Right lobe of liver (tissue), 6 donors: ENCODE measurements around the gene ZMYND15. TPM values are rescaled to one million over a fixed set of nuclear protein-coding genes. Genes with fewer than 3 reads are reported as not detected.

ENCODE experiments used
- ATAC-seq, 4 donors: fragments of 200-7000 bp; cut with Tn5 transposase; one replicate each; pipeline ENCODE4 v1.9.1; 2020; ENCODE audit warnings: mild to moderate bottlenecking in 4 of 4, moderate library complexity in 4 of 4
- DNase-seq, 3 donors: peaks; one replicate each; pipeline ENCODE4 v3.0.0-alpha.2; 2020
- H3K27ac ChIP-seq, 3 donors: fragments of 200-600 bp; one replicate each; pipeline ENCODE4 v1.8.0; 2022
- H3K27me3 ChIP-seq, 2 donors: fragments of 200-600 bp; one replicate each; pipeline ENCODE4 v1.8.0; 2022
- H3K36me3 ChIP-seq, 4 donors: fragments of 200-600 bp; sonication (generic) in 1 of 4; one replicate each; pipeline versions ENCODE4 v1.5.1 to v1.8.0; 2017 to 2022; ENCODE audit warnings: control low read depth in 1 of 4
- H3K4me1 ChIP-seq, 4 donors: fragments of 200-600 bp; sonication (generic) in 1 of 4; one replicate each; pipeline versions ENCODE4 v1.5.1 to v1.8.0; 2017 to 2022; ENCODE audit warnings: control low read depth in 1 of 4
- H3K4me3 ChIP-seq, 3 donors: fragments of 200-600 bp; one replicate each; pipeline ENCODE4 v1.8.0; 2022
- H3K9me3 ChIP-seq, 4 donors: fragments of 200-600 bp; sonication (generic) in 1 of 4; one replicate each; pipeline versions ENCODE4 v1.5.1 to v1.8.0; 2017 to 2022; ENCODE audit warnings: control low read depth in 1 of 4
- CTCF ChIP-seq, 4 donors: fragments of 200-600 bp in 3 of 4; fragments of 450-650 bp in 1 of 4; IDR thresholded peaks; one replicate each; pipeline versions ENCODE4 v1.5.1 to v1.8.0; 2016 to 2022; ENCODE audit warnings: antibody characterized with exemption in 4 of 4, mild to moderate bottlenecking in 2 of 4
- POLR2A ChIP-seq: fragments of 450-650 bp; IDR thresholded peaks from one replicate; pipeline ENCODE4 v1.6.1; 2017; ENCODE audit warnings: antibody characterized with exemption, mild to moderate bottlenecking
- WGBS: methylation state at CpG from one replicate; pipeline ENCODE4 v1.1.6; 2018; ENCODE audit warnings: low coverage, low lambda C conversion rate; ENCODE audit not compliant: insufficient coverage; ENCODE audit errors: missing lambda C conversion rate; 5-methylcytosine and 5-hydroxymethylcytosine counted together
- intact Hi-C, 2 donors: fragments of 100-400 bp; cut with DNase I; formaldehyde crosslinking; loops; one replicate each; pipeline versions ENCODE4 v1.11.2 to v1.14.1; 2022
- total RNA-seq, 6 experiments: library from RNA; depleted of rRNA in 2 of 6; stranded (reverse); fragments of >200 nt in 2 of 6; fragmentation: NEBNext Ultra II Directional in 3 of 6; extraction: Animal tissue kit (Norgen Biotek cat#: 25700) in 3 of 6; gene quantifications; one replicate each; pipeline versions ENCODE4 v1.1.0 to v1.2.4, GENCODE V29; 2016 to 2023
- donor health status: DM: no; HTN: yes; CAD: no.
- donor health status: DM: no; HTN: no; CAD: no.
- donor health status: DM: no; HTN: no; CAD: no.
- donor health status: DM: no; HTN: yes; CAD: no.
- donor health status: DM: no; HTN: yes; CAD: no.

The ZMYND15 gene
- total RNA-seq, 6 experiments from 2014 or later = 0.70 to 6.5 (median 1.9) TPM

GRCh38 chr17:4715063-4715744 is 24.4 kb upstream of the ZMYND15 start:
- Histone ChIP-seq H3K9me3 (no peaks in the 10 kb centered on the region), H3K4me3 (no peak overlapping the region), H3K27ac (peak overlapping the region in 2 of 3 donors; percentile 1 to 49), H3K36me3 (peaks cover 0 to 13% (median 2%) of the 10 kb centered on the region in 4 donors), H3K4me1 (peaks cover 0 to 38% (median 19%) of the 10 kb centered on the region in 4 donors), H3K27me3 (no peaks in the 10 kb centered on the region)
- WGBS = 73% methylated on average over 6 of the region's 11 CpGs
- ATAC-seq (no peak), DNase-seq (peak in 1 of 3 donors; percentile 56)
- intact Hi-C loops = no loop called here
- no peak for TF ChIP-seq CTCF (IDR thresholded peaks at IDR 0.05)
- no peak for TF ChIP-seq POLR2A

GRCh38 chr17:4716081-4716480 is 23.6 kb upstream of the ZMYND15 start:
- ATAC-seq (no peak), DNase-seq (peak in 1 of 3 donors; percentile 42)
- 100% methylated on average over 2 of the region's 10 CpGs for WGBS
- Histone ChIP-seq H3K9me3 (no peaks in the 10 kb centered on the region), H3K4me1 (peaks cover 0 to 41% (median 21%) of the 10 kb centered on the region in 4 donors), H3K4me3 (no peak overlapping the region), H3K27ac (no peak overlapping the region), H3K36me3 (peaks cover 0 to 13% (median 2%) of the 10 kb centered on the region in 4 donors), H3K27me3 (no peaks in the 10 kb centered on the region)
- TF ChIP-seq CTCF (IDR thresholded peaks at IDR 0.05) (no peak), POLR2A (no peak)
- intact Hi-C loops = no loop called here

- ATAC-seq (no peak), DNase-seq (peak in 1 of 3 donors; percentile 61)
- no peak for TF ChIP-seq POLR2A
- Histone ChIP-seq H3K27ac (no peak overlapping the region), H3K4me1 (peaks cover 0 to 35% (median 15%) of the 10 kb centered on the region in 4 donors), H3K27me3 (no peaks in the 10 kb centered on the region), H3K4me3 (no peak overlapping the region), H3K36me3 (peaks cover 0 to 13% (median 2%) of the 10 kb centered on the region in 4 donors), H3K9me3 (no peaks in the 10 kb centered on the region)
- intact Hi-C loops = no loop called here
- WGBS = no CpG with 5 or more reads among the region's 17 CpGs
Measured at GRCh38 chr17:4717791-4718190, 21.8 kb upstream of the ZMYND15 start.

- H3K27ac ChIP-seq = no peak overlapping the region
- H3K27me3 ChIP-seq = no peaks in the 10 kb centered on the region
- no peak overlapping the region for H3K4me3 ChIP-seq
- intact Hi-C loops = no loop called here
- TF ChIP-seq CTCF (IDR thresholded peaks at IDR 0.05) = no peak
- TF ChIP-seq POLR2A = no peak
- peaks cover 0 to 30% (median 13%) of the 10 kb centered on the region in 4 donors for H3K4me1 ChIP-seq
- ATAC-seq (no peak), DNase-seq (peak in 1 of 3 donors; percentile 38)
- WGBS = 92% methylated on average over 5 of the region's 13 CpGs
- no peaks in the 10 kb centered on the region for H3K9me3 ChIP-seq
- H3K36me3 ChIP-seq = peaks cover 0 to 13% (median 2%) of the 10 kb centered on the region in 4 donors
Measured at GRCh38 chr17:4718276-4718675, 21.4 kb upstream of the ZMYND15 start.

GRCh38 chr17:4719146-4719545 is 20.5 kb upstream of the ZMYND15 start:
- Histone ChIP-seq H3K27ac (no peak overlapping the region), H3K9me3 (no peaks in the 10 kb centered on the region), H3K4me1 (peaks cover 0 to 25% (median 11%) of the 10 kb centered on the region in 4 donors), H3K36me3 (peaks cover 0 to 13% (median 2%) of the 10 kb centered on the region in 4 donors), H3K27me3 (no peaks in the 10 kb centered on the region), H3K4me3 (no peak overlapping the region)
- no peak for TF ChIP-seq CTCF (IDR thresholded peaks at IDR 0.05)
- no peak for TF ChIP-seq POLR2A
- intact Hi-C loops = no loop called here
- ATAC-seq (no peak), DNase-seq (peak in 1 of 3 donors; percentile 37)
- WGBS = 82% methylated on average over 7 of the region's 10 CpGs
